Esophagus muscularis mucosa (tissue), 4 donors: Measurements from ENCODE around the gene GFRA3. TPM values are rescaled to one million over a fixed set of nuclear protein-coding genes. Genes with fewer than 3 reads are reported as not detected.

Source experiments
- DNase-seq: peaks from one replicate; pipeline ENCODE4 v3.0.0-alpha.2; 2017; ENCODE audit errors: extremely low spot score
- H3K27ac ChIP-seq, 4 donors: fragments of 200-600 bp; sonication (generic); replicated peaks in 1 of 4; 1 replicate in 3 of 4; 2 replicates in 1 of 4; pipeline ENCODE4 v1.5.1; 2016 to 2019; ENCODE audit warnings: mild to moderate bottlenecking in 1 of 4
- H3K27me3 ChIP-seq, 4 donors: fragments of 200-600 bp; sonication (generic); one replicate each; pipeline versions ENCODE4 v1.5.1 to v1.6.0; 2016 to 2019
- H3K36me3 ChIP-seq, 4 donors: fragments of 200-600 bp; sonication (generic); one replicate each; pipeline ENCODE4 v1.5.1; 2016 to 2019
- H3K4me1 ChIP-seq, 4 donors: fragments of 200-600 bp; sonication (generic); one replicate each; pipeline ENCODE4 v1.5.1; 2016 to 2019
- H3K4me3 ChIP-seq, 4 donors: fragments of 200-600 bp; sonication (generic); 1 replicate in 2 of 4; 2 replicates in 2 of 4; pipeline ENCODE4 v1.5.1; 2016 to 2019; ENCODE audit warnings: mild to moderate bottlenecking in 4 of 4, moderate library complexity in 1 of 4
- H3K9me3 ChIP-seq, 4 donors: fragments of 200-600 bp; sonication (generic); 1 replicate in 3 of 4; 2 replicates in 1 of 4; pipeline ENCODE4 v1.5.1; 2016 to 2019
- EP300 ChIP-seq: sonication (generic); formaldehyde crosslinking; IDR thresholded peaks from one replicate; pipeline ENCODE4 v1.6.1; 2017; ENCODE audit warnings: antibody characterized with exemption
- POLR2A ChIP-seq: fragments of 450-650 bp; IDR thresholded peaks from one replicate; pipeline ENCODE4 v1.6.1; 2017; ENCODE audit warnings: antibody characterized with exemption, moderate library complexity, mild to moderate bottlenecking, low read depth
- POLR2AphosphoS5 ChIP-seq, 2 donors: sonication (generic); formaldehyde crosslinking; IDR thresholded peaks; one replicate each; pipeline ENCODE4 v1.6.1; 2017; ENCODE audit warnings: antibody characterized with exemption in 2 of 2
- WGBS: methylation state at CpG from one replicate; pipeline ENCODE4 v1.1.5; 2018; 5-methylcytosine and 5-hydroxymethylcytosine counted together
- intact Hi-C: fragments of 100-400 bp; cut with DNase I; formaldehyde crosslinking; loops from one replicate; pipeline ENCODE4 v1.15.1; 2023
- total RNA-seq, 4 donors: library from RNA; depleted of rRNA; stranded (reverse); fragments of >200 nt; gene quantifications; one replicate each; pipeline versions ENCODE4 v1.1.0 to v1.2.1, GENCODE V29; 2016
- TF ChIP-seq, protein P1 (sequence below), 3 experiments: fragments of 200-600 bp in 2 of 3; fragments of 450-650 bp in 1 of 3; sonication (generic) in 2 of 3; IDR thresholded peaks; one replicate each; pipeline ENCODE4 v1.5.1; 2017 to 2019; ENCODE audit warnings: antibody characterized with exemption in 3 of 3, mild to moderate bottlenecking in 2 of 3, moderate library complexity in 1 of 3

Gene GFRA3
- total RNA-seq, 4 donors from 2014 or later = 2.5 to 8.4 (median 4.2) TPM

DNA sequence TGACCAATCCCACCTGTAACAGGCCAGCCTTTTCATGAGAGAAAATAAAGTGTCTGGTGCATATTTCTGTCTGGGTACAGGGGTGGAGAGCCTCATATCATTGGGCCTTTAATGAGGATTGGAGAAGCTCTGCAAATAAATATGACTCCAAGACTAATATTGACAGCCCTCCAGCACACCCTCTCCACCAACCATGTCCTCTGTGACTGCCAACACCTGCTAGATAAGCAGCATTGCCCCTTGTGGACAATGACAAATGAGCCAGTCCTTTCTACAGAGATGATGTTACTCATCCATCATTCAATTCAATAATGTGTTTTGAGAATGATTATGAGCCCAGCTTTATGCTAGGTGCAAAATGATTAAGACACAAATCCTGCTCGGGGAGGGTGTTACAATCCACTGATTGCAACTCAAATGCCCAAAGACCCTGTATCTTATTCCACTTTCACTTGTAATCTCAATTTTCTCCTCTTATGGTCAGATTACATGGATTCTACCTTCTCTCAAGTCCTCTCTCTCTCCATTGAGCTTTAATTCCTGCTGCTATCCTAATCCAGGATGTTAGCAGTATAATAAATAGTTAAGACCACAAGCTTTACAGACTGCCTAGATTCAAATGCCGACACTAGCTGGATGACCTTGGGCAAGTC lies 2.1 kb upstream of the GFRA3 start:
- no peak for DNase-seq
- intact Hi-C loops = no loop called here
- 83% methylated on average over 2 of the region's 2 CpGs for WGBS
- Histone ChIP-seq H3K4me1 (peaks cover 7 to 11% (median 9%) of the 10 kb centered on the region in 4 donors), H3K36me3 (no peaks in the 10 kb centered on the region), H3K27me3 (peaks cover 0 to 28% (median 6%) of the 10 kb centered on the region in 4 donors), H3K4me3 (no peak overlapping the region), H3K9me3 (no peaks in the 10 kb centered on the region), H3K27ac (no peak overlapping the region)
- TF ChIP-seq POLR2A (no peak), POLR2AphosphoS5 (IDR thresholded peaks at IDR 0.05) (no peak), EP300 (no peak)
- TF ChIP-seq, protein P1, sequence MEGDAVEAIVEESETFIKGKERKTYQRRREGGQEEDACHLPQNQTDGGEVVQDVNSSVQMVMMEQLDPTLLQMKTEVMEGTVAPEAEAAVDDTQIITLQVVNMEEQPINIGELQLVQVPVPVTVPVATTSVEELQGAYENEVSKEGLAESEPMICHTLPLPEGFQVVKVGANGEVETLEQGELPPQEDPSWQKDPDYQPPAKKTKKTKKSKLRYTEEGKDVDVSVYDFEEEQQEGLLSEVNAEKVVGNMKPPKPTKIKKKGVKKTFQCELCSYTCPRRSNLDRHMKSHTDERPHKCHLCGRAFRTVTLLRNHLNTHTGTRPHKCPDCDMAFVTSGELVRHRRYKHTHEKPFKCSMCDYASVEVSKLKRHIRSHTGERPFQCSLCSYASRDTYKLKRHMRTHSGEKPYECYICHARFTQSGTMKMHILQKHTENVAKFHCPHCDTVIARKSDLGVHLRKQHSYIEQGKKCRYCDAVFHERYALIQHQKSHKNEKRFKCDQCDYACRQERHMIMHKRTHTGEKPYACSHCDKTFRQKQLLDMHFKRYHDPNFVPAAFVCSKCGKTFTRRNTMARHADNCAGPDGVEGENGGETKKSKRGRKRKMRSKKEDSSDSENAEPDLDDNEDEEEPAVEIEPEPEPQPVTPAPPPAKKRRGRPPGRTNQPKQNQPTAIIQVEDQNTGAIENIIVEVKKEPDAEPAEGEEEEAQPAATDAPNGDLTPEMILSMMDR (IDR thresholded peaks at IDR 0.05) = no peak

- H3K4me3 ChIP-seq = no peak overlapping the region
- TF ChIP-seq POLR2A (no peak), EP300 (no peak), POLR2AphosphoS5 (IDR thresholded peaks at IDR 0.05) (no peak)
- TF ChIP-seq, protein P1 (IDR thresholded peaks at IDR 0.05) = no peak
- peaks cover 0 to 28% (median 6%) of the 10 kb centered on the region in 4 donors for H3K27me3 ChIP-seq
- no peaks in the 10 kb centered on the region for H3K9me3 ChIP-seq
- intact Hi-C loops = no loop called here
- WGBS = 38% methylated on average over 1 of the region's 1 CpG
- H3K27ac ChIP-seq = no peak overlapping the region
- no peak for DNase-seq
- H3K4me1 ChIP-seq = peaks cover 7 to 11% (median 9%) of the 10 kb centered on the region in 4 donors
- no peaks in the 10 kb centered on the region for H3K36me3 ChIP-seq
Measured at GRCh38 chr5:138275895-138276294, 1.5 kb upstream of the GFRA3 start.

GRCh38 chr5:138275379-138275782 lies 960 bp upstream of the GFRA3 start:
- TF ChIP-seq POLR2A = no peak
- no peak for TF ChIP-seq POLR2AphosphoS5 (IDR thresholded peaks at IDR 0.05)
- TF ChIP-seq EP300 = no peak
- TF ChIP-seq, protein P1 (IDR thresholded peaks at IDR 0.05) = no peak
- no peaks in the 10 kb centered on the region for H3K9me3 ChIP-seq
- intact Hi-C loops = no loop called here
- peaks cover 7 to 11% (median 9%) of the 10 kb centered on the region in 4 donors for H3K4me1 ChIP-seq
- DNase-seq = no peak
- 38% methylated on average over 3 of the region's 3 CpGs for WGBS
- no peaks in the 10 kb centered on the region for H3K36me3 ChIP-seq
- H3K27ac ChIP-seq = no peak overlapping the region
- H3K4me3 ChIP-seq = no peak overlapping the region
- H3K27me3 ChIP-seq = peaks cover 0 to 28% (median 6%) of the 10 kb centered on the region in 4 donors

GRCh38 chr5:138273834-138274188 lies 610 bp downstream of the GFRA3 start:
- H3K27ac ChIP-seq = peak overlapping the region in 3 of 4 donors; percentile 40 to 49 (median 44)
- no peak for TF ChIP-seq EP300
- TF ChIP-seq POLR2A = no peak
- TF ChIP-seq, protein P1 (IDR thresholded peaks at IDR 0.05) = no peak
- no peak for TF ChIP-seq POLR2AphosphoS5 (IDR thresholded peaks at IDR 0.05)
- no peaks in the 10 kb centered on the region for H3K9me3 ChIP-seq
- no peaks in the 10 kb centered on the region for H3K36me3 ChIP-seq
- DNase-seq = no peak
- WGBS = 62% methylated on average over 6 of the region's 6 CpGs
- peaks cover 0 to 33% (median 6%) of the 10 kb centered on the region in 4 donors for H3K27me3 ChIP-seq
- H3K4me3 ChIP-seq = peak overlapping the region; percentile 44 to 57 (median 50)
- H3K4me1 ChIP-seq = peaks cover 7 to 11% (median 9%) of the 10 kb centered on the region in 4 donors
- intact Hi-C loops = no loop called here
